ENCODE measurements around the gene RANBP17. TPM values are rescaled to one million over a fixed set of nuclear protein-coding genes. Genes with fewer than 3 reads are reported as not detected.
"Not testable (repeated sequence)": the region's sequence is repeated elsewhere in the genome, so short reads cannot be mapped to it uniquely, and the experiment has no call there.

The RANBP17 gene
- total RNA-seq, 1 experiment from 2014 or later = not detected

DNA sequence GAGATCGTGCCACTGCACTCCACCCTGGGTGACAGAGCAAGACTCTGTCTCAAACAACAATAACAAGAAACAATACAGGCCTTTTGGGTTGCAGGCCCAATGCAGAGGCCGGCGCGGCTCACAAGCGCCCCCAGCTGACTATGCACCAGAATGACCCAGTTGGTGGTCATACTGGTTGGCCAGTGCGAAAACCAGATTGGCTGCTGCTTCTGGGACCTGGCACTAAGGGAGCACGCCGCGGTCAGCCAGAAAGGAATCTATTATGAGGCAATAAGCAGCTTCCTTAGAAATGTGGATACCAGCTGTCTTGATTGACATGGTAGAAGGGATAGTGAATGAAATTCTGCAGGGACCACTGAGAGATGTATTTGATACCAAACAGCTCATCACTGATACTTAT is 35.0 kb downstream of the RANBP17 start:
- Histone ChIP-seq H3K4me2 (ENCODE audit: low read depth, low read length, poor library complexity, severe bottlenecking) (no peak overlapping the region), H3K27ac (ENCODE audit: low read length) (no peak overlapping the region), H3K9ac (ENCODE audit: low read length) (no peak overlapping the region), H3K9me3 (ENCODE audit: low read length) (no peaks in the 10 kb centered on the region), H3K27me3 (ENCODE audit: low read length) (no peaks in the 10 kb centered on the region), H2AFZ (ENCODE audit: low read length) (no peak overlapping the region), H3K79me2 (ENCODE audit: low read length) (no peaks in the 10 kb centered on the region), H4K20me1 (ENCODE audit: insufficient read depth, low read depth, low read length) (no peaks in the 10 kb centered on the region), H3K36me3 (ENCODE audit: insufficient read depth, low read length) (no peaks in the 10 kb centered on the region), H3K4me3 (ENCODE audit: low read length) (no peak overlapping the region), H3K4me1 (ENCODE audit: low read length) (no peaks in the 10 kb centered on the region), H3K9me2 (replicated peaks; ENCODE audit: insufficient read depth, low read length) (no peaks in the 10 kb centered on the region)
- DNase-seq = peak; percentile 63

DNA sequence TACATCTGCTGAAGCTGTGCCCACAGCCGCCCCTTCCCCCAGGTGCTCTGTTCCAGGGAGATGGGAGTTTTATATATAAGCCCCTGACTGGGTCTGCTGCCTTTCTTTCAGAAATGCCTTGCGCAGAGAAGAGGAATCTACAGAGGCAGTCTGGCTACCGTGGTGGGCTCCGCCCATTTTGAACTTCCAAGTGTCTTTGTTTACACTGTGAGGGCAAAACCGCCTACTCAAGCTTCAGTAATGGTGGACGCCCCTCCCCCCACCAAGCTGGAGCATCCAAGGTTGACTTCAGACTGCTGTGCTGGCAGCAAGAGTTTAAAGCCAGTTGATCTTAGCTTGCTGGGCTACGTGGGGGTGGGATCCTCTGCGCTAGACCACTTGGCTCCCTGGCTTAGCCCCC is 41.3 kb downstream of the RANBP17 start:
- Histone ChIP-seq H3K9ac (ENCODE audit: low read length) (no peak overlapping the region), H4K20me1 (ENCODE audit: insufficient read depth, low read depth, low read length) (no peaks in the 10 kb centered on the region), H3K27me3 (ENCODE audit: low read length) (no peaks in the 10 kb centered on the region), H3K9me3 (ENCODE audit: low read length) (no peaks in the 10 kb centered on the region), H3K36me3 (ENCODE audit: insufficient read depth, low read length) (no peaks in the 10 kb centered on the region), H2AFZ (ENCODE audit: low read length) (no peak overlapping the region), H3K79me2 (ENCODE audit: low read length) (no peaks in the 10 kb centered on the region), H3K4me1 (ENCODE audit: low read length) (peaks cover 7% of the 10 kb centered on the region; the same call in 1 of the 2 replicates), H3K4me3 (ENCODE audit: low read length) (no peak overlapping the region), H3K4me2 (ENCODE audit: low read depth, low read length, poor library complexity, severe bottlenecking) (no peak overlapping the region), H3K27ac (ENCODE audit: low read length) (no peak overlapping the region), H3K9me2 (replicated peaks; ENCODE audit: insufficient read depth, low read length) (no peaks in the 10 kb centered on the region)
- no peak for DNase-seq

DNA sequence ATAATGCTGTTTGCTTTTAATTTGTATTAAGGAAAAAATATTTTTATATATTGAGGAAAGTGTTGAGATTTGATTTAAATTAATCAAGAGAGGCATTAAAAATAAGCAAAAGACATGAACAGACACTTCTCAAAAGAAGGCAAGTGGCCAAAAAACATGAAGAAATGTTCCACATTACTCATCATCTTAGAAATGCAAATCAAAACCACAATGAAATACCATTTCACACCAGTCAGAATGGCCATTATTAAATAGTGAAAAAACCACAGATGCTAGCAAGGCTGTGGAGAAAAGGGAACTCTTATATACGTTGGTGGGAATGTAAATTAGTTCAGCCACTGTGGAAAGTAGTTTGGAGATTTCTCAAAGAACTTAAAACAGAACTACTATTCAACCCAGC is 45.9 kb downstream of the RANBP17 start:
- Histone ChIP-seq H3K4me3 (ENCODE audit: low read length) (no peak overlapping the region), H3K27ac (ENCODE audit: low read length) (no peak overlapping the region), H3K4me2 (ENCODE audit: low read depth, low read length, poor library complexity, severe bottlenecking) (no peak overlapping the region), H3K4me1 (ENCODE audit: low read length) (peaks cover 7% of the 10 kb centered on the region; the same call in 1 of the 2 replicates), H2AFZ (ENCODE audit: low read length) (no peak overlapping the region), H3K9me2 (replicated peaks; ENCODE audit: insufficient read depth, low read length) (no peaks in the 10 kb centered on the region), H3K9me3 (ENCODE audit: low read length) (no peaks in the 10 kb centered on the region), H3K36me3 (ENCODE audit: insufficient read depth, low read length) (no peaks in the 10 kb centered on the region), H3K79me2 (ENCODE audit: low read length) (no peaks in the 10 kb centered on the region), H3K9ac (ENCODE audit: low read length) (no peak overlapping the region), H3K27me3 (ENCODE audit: low read length) (no peaks in the 10 kb centered on the region), H4K20me1 (ENCODE audit: insufficient read depth, low read depth, low read length) (no peaks in the 10 kb centered on the region)
- DNase-seq = peak; percentile 67

DNA sequence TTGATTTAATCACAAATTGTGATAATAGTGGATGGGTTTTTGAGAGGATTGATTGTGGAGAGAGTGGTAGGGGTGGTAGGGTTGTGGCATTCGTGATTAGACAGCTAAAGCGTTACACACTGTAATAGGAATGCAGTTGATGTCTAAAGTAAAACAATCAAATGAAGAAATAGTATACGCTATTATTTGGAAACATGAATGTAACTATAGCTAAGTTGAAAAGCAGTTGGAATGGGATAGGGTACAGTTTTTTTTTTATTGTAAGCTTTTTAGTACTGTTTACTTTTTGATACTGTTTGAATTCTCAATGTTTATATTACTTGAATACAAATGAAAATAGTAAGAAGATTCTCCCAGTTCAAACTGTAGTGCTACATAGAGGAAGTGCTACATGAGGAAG is 51.8 kb downstream of the RANBP17 start:
- Histone ChIP-seq H4K20me1 (ENCODE audit: insufficient read depth, low read depth, low read length) (no peaks in the 10 kb centered on the region), H3K4me3 (ENCODE audit: low read length) (no peak overlapping the region), H3K27me3 (ENCODE audit: low read length) (no peaks in the 10 kb centered on the region), H2AFZ (ENCODE audit: low read length) (no peak overlapping the region), H3K9ac (ENCODE audit: low read length) (no peak overlapping the region), H3K4me2 (ENCODE audit: low read depth, low read length, poor library complexity, severe bottlenecking) (no peak overlapping the region), H3K27ac (ENCODE audit: low read length) (no peak overlapping the region), H3K9me2 (replicated peaks; ENCODE audit: insufficient read depth, low read length) (no peaks in the 10 kb centered on the region), H3K9me3 (ENCODE audit: low read length) (no peaks in the 10 kb centered on the region), H3K36me3 (ENCODE audit: insufficient read depth, low read length) (no peaks in the 10 kb centered on the region), H3K4me1 (ENCODE audit: low read length) (no peaks in the 10 kb centered on the region), H3K79me2 (ENCODE audit: low read length) (no peaks in the 10 kb centered on the region)
- no peak for DNase-seq

DNA sequence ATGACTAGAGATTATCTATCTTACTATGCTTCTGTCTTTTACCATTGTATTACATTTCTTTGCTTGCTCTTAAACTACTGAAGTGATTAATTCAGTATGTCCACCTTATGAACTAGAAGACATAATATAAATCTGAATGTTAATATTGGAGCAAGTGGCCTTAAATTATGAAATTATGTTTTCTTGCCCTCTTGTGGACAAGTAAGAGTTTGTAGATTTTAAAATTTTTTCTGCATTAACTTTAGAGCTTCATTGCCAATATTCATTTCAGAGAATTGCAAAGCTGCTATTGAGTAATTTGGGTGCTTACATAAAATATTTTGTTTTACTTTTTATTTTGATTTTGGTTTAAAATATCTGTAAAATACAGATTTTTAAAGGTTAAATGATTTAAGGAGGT is 55.3 kb downstream of the RANBP17 start:
- Histone ChIP-seq H3K27ac (ENCODE audit: low read length) (no peak overlapping the region), H2AFZ (ENCODE audit: low read length) (no peak overlapping the region), H3K4me2 (ENCODE audit: low read depth, low read length, poor library complexity, severe bottlenecking) (no peak overlapping the region), H3K4me1 (ENCODE audit: low read length) (no peaks in the 10 kb centered on the region), H3K9me3 (ENCODE audit: low read length) (no peaks in the 10 kb centered on the region), H3K9me2 (replicated peaks; ENCODE audit: insufficient read depth, low read length) (no peaks in the 10 kb centered on the region), H3K27me3 (ENCODE audit: low read length) (no peaks in the 10 kb centered on the region), H3K79me2 (ENCODE audit: low read length) (no peaks in the 10 kb centered on the region), H3K36me3 (ENCODE audit: insufficient read depth, low read length) (no peaks in the 10 kb centered on the region), H4K20me1 (ENCODE audit: insufficient read depth, low read depth, low read length) (no peaks in the 10 kb centered on the region), H3K4me3 (ENCODE audit: low read length) (no peak overlapping the region), H3K9ac (ENCODE audit: low read length) (no peak overlapping the region)
- peak; percentile 44 for DNase-seq

DNA sequence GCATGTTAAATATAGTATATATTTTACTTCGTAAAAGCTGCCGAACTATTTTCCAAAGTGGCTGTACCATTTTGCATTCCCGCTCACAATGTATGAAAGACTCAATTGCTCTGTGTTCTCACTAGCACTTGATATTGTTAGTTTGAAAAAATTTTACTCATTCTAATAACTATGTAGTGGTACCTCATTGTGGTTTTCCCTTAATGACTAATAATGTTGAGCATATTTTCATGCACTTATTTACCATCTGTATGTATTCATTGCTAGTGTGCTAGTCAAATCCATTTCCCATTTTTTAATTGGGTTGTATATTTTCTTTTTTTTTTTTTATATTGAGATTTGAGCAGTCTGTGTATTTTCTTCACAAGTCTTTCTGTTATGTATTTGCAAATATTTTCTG is 58.4 kb downstream of the RANBP17 start:
- no peak overlapping the region for H2AFZ ChIP-seq (ENCODE audit: low read length)
- no peaks in the 10 kb centered on the region for H3K79me2 ChIP-seq (ENCODE audit: low read length)
- no peak overlapping the region for H3K4me3 ChIP-seq (ENCODE audit: low read length)
- H4K20me1 ChIP-seq (ENCODE audit: insufficient read depth, low read depth, low read length) = no peaks in the 10 kb centered on the region
- no peak overlapping the region for H3K4me2 ChIP-seq (ENCODE audit: low read depth, low read length, poor library complexity, severe bottlenecking)
- no peaks in the 10 kb centered on the region for H3K36me3 ChIP-seq (ENCODE audit: insufficient read depth, low read length)
- no peaks in the 10 kb centered on the region for H3K4me1 ChIP-seq (ENCODE audit: low read length)
- H3K27ac ChIP-seq (ENCODE audit: low read length) = no peak overlapping the region
- no peaks in the 10 kb centered on the region for H3K9me2 ChIP-seq (replicated peaks; ENCODE audit: insufficient read depth, low read length)
- no peak for DNase-seq
- H3K27me3 ChIP-seq (ENCODE audit: low read length) = no peaks in the 10 kb centered on the region
- no peak overlapping the region for H3K9ac ChIP-seq (ENCODE audit: low read length)
- H3K9me3 ChIP-seq (ENCODE audit: low read length) = no peaks in the 10 kb centered on the region

DNA sequence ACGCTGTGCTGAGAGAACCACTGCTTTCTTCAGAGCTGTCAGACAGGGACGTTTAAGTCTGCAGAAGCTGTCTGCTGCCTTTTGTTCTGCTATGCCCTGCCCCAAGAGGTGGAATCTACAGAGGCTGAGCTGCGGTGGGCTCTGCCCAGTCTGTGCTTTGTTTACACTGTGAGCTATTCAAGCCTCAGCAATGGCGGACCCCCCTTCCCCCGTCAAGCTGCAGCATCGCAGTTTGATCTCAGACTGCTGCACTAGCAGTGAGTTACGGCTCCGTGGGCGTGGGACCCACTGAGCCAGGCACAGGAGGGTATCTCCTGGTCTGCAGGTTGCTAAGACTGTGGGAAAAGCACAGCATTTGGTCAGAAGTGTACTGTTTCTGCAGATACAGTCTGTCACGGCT is 60.5 kb downstream of the RANBP17 start:
- not testable (repeated sequence) for DNase-seq; H3K9me3 ChIP-seq (ENCODE audit: low read length); H3K79me2 ChIP-seq (ENCODE audit: low read length); H2AFZ ChIP-seq (ENCODE audit: low read length); H4K20me1 ChIP-seq (ENCODE audit: insufficient read depth, low read depth, low read length); H3K9me2 ChIP-seq (replicated peaks; ENCODE audit: insufficient read depth, low read length); H3K4me1 ChIP-seq (ENCODE audit: low read length); H3K4me3 ChIP-seq (ENCODE audit: low read length); H3K4me2 ChIP-seq (ENCODE audit: low read depth, low read length, poor library complexity, severe bottlenecking); H3K27me3 ChIP-seq (ENCODE audit: low read length); H3K36me3 ChIP-seq (ENCODE audit: insufficient read depth, low read length); H3K9ac ChIP-seq (ENCODE audit: low read length); H3K27ac ChIP-seq (ENCODE audit: low read length)

DNA sequence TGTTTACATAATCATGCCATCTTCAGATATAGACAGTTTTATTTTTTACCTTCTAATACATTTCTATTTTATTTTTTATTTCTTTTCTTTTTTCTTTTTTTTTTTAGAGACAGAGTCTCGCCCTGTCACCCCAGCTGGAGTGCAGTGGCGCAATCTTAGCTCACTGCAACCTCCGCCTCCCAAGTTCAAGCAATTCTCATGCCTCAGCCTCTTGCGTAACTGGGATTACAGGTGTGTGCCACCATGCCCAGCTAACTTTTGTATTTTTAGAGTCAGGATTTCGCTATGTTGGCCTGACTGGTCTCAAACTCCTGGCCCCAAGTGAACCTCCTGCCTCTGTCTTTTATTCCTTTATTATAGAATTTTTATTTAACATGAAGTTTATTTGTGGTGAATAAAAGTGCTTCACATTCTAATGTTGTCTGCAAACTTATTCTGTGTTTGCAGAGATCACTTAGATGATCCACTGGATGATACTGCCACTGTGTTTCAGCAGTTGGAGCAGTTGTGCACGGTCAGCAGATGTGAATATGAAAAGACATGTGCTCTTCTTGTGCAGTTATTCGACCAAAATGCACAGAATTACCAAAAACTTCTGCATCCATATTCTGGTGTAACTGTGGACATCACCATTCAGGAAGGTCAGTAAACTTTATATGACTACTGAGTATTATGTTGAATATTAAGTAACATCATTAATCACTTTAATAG is 62.2 kb downstream of the RANBP17 start:
- Histone ChIP-seq H3K9me2 (replicated peaks; ENCODE audit: insufficient read depth, low read length) (no peaks in the 10 kb centered on the region), H3K9me3 (ENCODE audit: low read length) (no peaks in the 10 kb centered on the region), H3K27me3 (ENCODE audit: low read length) (no peaks in the 10 kb centered on the region), H3K4me3 (ENCODE audit: low read length) (no peak overlapping the region), H2AFZ (ENCODE audit: low read length) (no peak overlapping the region), H3K4me2 (ENCODE audit: low read depth, low read length, poor library complexity, severe bottlenecking) (no peak overlapping the region), H3K79me2 (ENCODE audit: low read length) (no peaks in the 10 kb centered on the region), H3K4me1 (ENCODE audit: low read length) (no peaks in the 10 kb centered on the region), H3K27ac (ENCODE audit: low read length) (no peak overlapping the region), H3K9ac (ENCODE audit: low read length) (no peak overlapping the region), H4K20me1 (ENCODE audit: insufficient read depth, low read depth, low read length) (no peaks in the 10 kb centered on the region), H3K36me3 (ENCODE audit: insufficient read depth, low read length) (no peaks in the 10 kb centered on the region)
- no peak for DNase-seq

Measured in Karpas-422 (cell line).